Measurements from ENCODE around the gene PIP4P1.
A peak's percentile ranks its signal among the peaks of the same experiment; 100 is the strongest.
"Not testable (repeated sequence)": the region's sequence is repeated elsewhere in the genome, so short reads cannot be mapped to it uniquely, and the experiment has no call there.

Gene PIP4P1

DNA sequence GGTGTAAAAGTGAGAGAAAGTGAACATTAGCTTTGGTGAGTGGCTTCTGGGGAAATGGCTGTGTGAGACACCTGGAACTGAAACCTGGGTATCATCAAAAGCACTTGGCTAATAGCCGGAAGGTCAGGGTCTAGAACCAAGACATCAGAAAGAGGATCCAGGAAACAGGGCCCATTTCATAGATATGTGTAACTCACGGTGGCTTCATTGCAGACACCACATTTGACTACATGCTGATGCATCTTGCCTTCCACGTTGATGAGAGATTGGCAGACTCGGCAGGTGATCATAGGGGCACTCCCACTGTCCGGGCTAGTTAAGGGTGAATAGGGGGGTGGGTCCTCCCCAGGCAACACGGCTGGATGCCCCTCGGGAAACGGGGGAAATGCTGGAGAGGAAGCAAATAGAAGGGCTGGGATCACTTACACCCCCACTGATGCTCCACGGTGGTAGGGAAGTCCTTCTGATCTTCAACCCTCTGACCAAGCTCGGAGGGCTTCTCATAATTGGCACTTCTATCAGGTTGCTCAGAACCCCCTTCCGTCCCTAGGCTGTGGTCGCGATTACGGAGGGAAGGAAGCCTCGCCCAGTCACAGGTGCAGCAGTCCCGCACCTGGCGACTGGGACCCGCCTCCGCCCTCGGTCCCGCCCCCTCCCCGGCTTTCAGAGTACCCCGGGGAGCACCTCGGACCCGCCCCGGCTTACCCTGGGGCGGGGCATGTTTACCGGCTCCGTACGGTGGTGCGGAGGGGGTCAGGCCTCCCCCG lies 593 bp downstream of the PIP4P1 start:
- peaks cover 31% of the 10 kb centered on the region for H3K4me1 Mint-ChIP-seq (ENCODE audit: low read depth)
- no peaks in the 10 kb centered on the region for H3K27me3 Mint-ChIP-seq
- H3K9me3 Mint-ChIP-seq, result no peaks in the 10 kb centered on the region
- H3K27ac Mint-ChIP-seq, result peak overlapping the region; percentile 94
- peak overlapping the region; percentile 93 for H3K4me3 Mint-ChIP-seq
- H3K36me3 Mint-ChIP-seq (ENCODE audit: low read depth), result peaks cover 2% of the 10 kb centered on the region
- DNase-seq, result peak; percentile 45

DNA sequence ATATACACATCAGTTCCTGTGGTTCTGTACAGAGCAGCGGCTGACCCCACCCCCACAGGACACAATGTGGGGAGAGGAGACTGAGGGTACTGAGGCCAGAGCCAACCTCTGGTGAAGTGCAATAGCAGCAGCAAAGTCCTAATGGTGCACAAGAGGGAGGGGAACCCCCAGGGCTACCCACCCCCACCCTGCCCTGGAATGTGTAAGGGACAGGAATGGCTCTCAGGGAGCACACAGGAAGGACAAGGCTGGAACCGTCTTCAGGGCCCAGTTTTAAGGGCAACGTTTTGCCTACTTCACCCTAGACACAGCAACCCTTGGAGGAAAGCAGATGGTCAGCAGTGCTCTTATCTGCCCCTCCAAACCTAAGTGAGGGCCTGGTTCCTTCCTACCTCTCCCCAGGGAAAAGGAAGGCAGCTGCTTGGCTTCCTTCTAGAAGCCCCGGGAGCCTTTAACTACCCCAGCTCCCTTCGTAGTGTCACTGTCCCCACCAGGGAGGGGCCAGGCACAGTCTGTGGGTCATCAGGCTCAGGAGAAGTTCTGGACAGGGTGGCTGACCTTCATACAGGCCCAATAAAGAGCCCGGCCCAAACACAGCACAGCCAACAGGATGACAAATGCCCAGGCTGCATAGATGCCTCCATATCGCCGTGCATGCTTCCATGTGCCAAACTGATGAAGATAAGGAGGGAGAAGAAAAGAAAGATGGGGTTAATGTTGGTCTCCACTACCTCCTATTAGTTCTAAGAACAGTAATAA lies 3.0 kb downstream of the PIP4P1 start:
- Mint-ChIP-seq H3K27ac (peak overlapping the region; percentile 94), H3K4me3 (no peak overlapping the region), H3K36me3 (ENCODE audit: low read depth) (peaks cover 2% of the 10 kb centered on the region), H3K9me3 (no peaks in the 10 kb centered on the region), H3K4me1 (ENCODE audit: low read depth) (peaks cover 33% of the 10 kb centered on the region), H3K27me3 (no peaks in the 10 kb centered on the region)
- DNase-seq, result no peak

DNA sequence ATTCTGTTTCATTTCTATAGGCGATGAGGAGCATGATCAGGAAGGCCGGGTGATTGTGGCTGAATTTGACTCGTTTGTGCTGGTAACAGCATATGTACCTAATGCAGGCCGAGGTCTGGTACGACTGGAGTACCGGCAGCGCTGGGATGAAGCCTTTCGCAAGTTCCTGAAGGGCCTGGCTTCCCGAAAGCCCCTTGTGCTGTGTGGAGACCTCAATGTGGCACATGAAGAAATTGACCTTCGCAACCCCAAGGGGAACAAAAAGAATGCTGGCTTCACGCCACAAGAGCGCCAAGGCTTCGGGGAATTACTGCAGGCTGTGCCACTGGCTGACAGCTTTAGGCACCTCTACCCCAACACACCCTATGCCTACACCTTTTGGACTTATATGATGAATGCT lies 4.3 kb downstream of the PIP4P1 start:
- peaks cover 37% of the 10 kb centered on the region for H3K4me1 Mint-ChIP-seq (ENCODE audit: low read depth)
- no peaks in the 10 kb centered on the region for H3K27me3 Mint-ChIP-seq

DNA sequence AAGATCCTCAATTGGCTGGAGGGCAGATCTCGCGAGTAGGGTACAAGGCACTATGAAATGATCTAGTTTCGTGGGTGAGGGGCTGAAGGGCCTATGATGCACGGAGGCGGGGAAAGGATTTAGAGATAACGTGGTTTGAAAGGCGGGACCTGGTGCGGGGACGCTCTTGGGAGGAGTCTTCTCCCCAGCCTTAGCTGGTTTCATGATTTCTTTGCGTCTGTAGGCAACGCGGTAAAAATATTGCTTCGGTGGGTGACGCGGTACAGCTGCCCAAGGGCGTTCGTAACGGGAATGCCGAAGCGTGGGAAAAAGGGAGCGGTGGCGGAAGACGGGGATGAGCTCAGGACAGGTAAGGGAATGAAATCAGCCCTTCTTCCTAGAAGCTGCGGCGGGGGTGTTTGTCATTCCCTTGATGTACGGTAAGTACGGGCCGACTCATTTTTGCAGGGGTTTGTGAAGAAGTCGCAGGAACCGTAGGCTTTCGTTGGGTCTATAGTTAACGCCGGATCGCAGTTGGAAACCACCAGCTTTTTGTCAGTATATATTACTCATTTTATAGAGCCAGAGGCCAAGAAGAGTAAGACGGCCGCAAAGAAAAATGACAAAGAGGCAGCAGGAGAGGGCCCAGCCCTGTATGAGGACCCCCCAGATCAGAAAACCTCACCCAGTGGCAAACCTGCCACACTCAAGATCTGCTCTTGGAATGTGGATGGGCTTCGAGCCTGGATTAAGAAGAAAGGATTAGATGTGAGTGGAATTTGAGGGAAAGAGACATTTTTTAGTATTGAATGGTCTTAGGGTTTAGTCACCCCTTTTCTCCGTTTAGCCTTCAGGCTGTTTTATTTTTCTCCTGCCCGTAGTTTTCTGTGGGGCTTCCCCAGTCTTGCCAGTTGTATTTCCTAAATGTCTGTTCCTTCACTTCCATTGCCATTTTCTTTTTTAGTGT lies 5.6 kb downstream of the PIP4P1 start:
- Mint-ChIP-seq H3K9me3 (no peaks in the 10 kb centered on the region), H3K27ac (no peak overlapping the region), H3K27me3 (no peaks in the 10 kb centered on the region), H3K36me3 (ENCODE audit: low read depth) (peaks cover 21% of the 10 kb centered on the region), H3K4me3 (no peak overlapping the region), H3K4me1 (ENCODE audit: low read depth) (peaks cover 37% of the 10 kb centered on the region)
- no peak for DNase-seq

More for the DNA sequence above, 4.3 kb downstream of the PIP4P1 start:
- H3K4me3 Mint-ChIP-seq, result no peak overlapping the region
- H3K9me3 Mint-ChIP-seq, result no peaks in the 10 kb centered on the region
- H3K36me3 Mint-ChIP-seq (ENCODE audit: low read depth), result peaks cover 13% of the 10 kb centered on the region
- no peak overlapping the region for H3K27ac Mint-ChIP-seq
- no peak for DNase-seq

DNA sequence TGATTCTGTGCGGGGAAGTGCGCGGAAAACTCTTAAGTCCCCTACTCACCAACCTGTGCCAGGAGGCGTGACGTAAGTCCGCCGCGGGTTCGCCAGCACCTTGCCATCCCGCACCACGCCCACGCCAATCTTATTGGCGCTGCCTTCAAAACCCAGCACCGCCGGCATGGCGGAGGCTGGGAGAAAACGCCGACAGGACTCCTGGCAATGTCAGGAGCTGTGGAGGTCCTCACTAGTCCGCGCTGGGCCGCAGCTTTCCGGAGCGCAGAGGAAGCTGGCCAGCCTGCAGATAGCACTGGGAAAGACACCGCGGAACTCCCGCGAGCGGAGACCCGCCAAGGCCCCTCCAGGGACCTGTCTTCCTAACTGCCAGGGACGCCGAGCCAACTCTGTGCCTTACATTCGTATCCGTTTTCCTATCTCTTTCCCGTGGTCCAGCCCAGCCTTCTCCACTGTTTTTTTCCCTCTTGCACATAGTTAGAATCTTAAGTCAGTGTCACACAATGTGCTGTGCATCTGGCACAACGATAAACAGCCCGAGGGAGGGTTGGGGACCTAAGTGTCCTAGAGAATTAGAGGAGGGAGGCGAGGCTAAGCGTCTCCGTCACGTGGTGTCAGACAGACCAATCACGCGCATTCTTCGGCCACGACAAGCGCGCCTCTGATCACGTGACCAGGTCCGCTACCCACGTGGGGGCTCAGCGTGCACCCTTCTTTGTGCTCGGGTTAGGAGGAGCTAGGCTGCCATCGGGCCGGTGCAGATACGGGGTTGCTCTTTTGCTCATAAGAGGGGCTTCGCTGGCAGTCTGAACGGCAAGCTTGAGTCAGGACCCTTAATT lies 6.5 kb downstream of the PIP4P1 start, which contains the start of the genes APEX1 and OSGEP:
Gene APEX1, plus strand, starts transcription at position 711 of the 839 bp plus-strand sequence. CDS start 420 bp downstream, outside the sequence.
Gene OSGEP, minus strand, starts transcription at position 297 of the 839 bp plus-strand sequence. Its CDS starts 129 bp downstream, at position 168.
- Mint-ChIP-seq H3K4me3 (no peak within 1 kb of the TSS), H3K27ac (peak within 1 kb of the TSS; percentile 51)

DNA sequence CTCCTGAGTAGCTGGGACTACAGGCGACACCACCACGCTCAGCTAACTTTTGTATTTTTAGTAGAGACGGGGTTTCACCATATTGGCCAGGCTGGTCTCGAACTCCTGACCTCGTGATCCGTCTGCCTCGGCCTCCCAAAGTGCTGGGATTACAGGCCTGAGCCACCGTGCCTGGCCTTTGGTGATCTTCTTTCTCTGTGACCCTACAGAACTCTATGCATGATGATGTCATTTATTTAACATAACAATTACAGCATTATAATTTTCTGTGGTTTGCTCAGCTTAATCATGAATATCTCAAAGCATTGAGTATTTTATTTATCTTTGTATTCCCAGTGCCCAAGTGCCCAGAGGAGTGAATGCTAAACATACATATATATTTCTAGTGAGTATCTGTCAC lies 8.4 kb downstream of the PIP4P1 start:
- Mint-ChIP-seq H3K4me1 (ENCODE audit: low read depth) (peaks cover 15% of the 10 kb centered on the region), H3K27ac (peak overlapping the region; percentile 73), H3K36me3 (ENCODE audit: low read depth) (peaks cover 21% of the 10 kb centered on the region)
- not testable (repeated sequence) for DNase-seq, H3K27me3 Mint-ChIP-seq, H3K9me3 Mint-ChIP-seq, H3K4me3 Mint-ChIP-seq

More for the DNA sequence above, 6.5 kb downstream of the PIP4P1 start, which contains the start of the genes APEX1 and OSGEP:
- Mint-ChIP-seq H3K4me1 (ENCODE audit: low read depth) (peaks cover 28% of the 10 kb centered on the region), H3K36me3 (ENCODE audit: low read depth) (peaks cover 21% of the 10 kb centered on the region), H3K9me3 (no peaks in the 10 kb centered on the region), H3K27me3 (no peaks in the 10 kb centered on the region)
- DNase-seq, result peak; percentile 95

DNA sequence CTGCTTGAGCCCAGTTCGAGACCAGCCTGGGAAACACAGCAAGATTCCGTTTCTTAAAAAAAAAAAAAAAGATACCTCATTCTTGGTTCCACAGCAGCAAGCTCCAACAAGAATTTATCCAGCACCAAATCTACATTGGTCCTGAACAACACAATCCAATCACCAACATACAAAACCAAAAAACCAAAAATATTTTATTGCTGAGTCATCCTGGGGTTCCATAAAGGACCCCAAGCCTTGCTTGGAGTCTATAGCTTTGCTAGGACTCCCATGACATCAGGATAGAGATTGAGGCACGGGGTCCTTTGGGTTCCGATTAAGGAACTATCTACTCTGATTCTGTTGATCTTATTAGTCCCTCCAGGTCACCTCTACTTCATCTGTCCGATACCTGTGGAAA lies 14.3 kb downstream of the PIP4P1 start:
- H3K27me3 Mint-ChIP-seq, result no peaks in the 10 kb centered on the region
- no peak overlapping the region for H3K4me3 Mint-ChIP-seq
- H3K27ac Mint-ChIP-seq, result peak overlapping the region; percentile 44
- peaks cover 18% of the 10 kb centered on the region for H3K36me3 Mint-ChIP-seq (ENCODE audit: low read depth)
- no peak for DNase-seq
- peaks cover 5% of the 10 kb centered on the region for H3K4me1 Mint-ChIP-seq (ENCODE audit: low read depth)
- H3K9me3 Mint-ChIP-seq, result no peaks in the 10 kb centered on the region

DNA sequence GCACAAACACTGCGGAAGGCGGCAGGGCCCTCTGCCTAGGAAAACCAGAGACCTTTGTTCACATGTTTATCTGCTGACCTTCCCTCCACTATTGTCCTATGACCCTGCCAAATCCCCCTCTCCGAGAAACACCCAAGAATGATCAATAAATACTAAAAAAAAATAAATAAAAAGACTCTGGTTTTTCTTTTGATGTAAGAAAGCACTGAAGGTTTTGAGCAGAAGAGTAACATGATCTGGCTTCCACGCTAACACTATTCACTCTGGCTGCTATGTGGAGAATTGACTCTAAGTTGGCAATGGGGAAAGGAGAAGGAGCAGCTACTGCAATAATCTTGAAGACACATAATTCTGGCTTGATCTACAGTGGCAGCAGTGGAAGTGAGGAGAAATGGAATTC lies 17.6 kb downstream of the PIP4P1 start:
- H3K4me3 Mint-ChIP-seq; H3K27ac Mint-ChIP-seq; H3K36me3 Mint-ChIP-seq (ENCODE audit: low read depth); H3K9me3 Mint-ChIP-seq; DNase-seq; H3K27me3 Mint-ChIP-seq: not testable (repeated sequence)
- H3K4me1 Mint-ChIP-seq (ENCODE audit: low read depth), result peaks cover 20% of the 10 kb centered on the region

DNA sequence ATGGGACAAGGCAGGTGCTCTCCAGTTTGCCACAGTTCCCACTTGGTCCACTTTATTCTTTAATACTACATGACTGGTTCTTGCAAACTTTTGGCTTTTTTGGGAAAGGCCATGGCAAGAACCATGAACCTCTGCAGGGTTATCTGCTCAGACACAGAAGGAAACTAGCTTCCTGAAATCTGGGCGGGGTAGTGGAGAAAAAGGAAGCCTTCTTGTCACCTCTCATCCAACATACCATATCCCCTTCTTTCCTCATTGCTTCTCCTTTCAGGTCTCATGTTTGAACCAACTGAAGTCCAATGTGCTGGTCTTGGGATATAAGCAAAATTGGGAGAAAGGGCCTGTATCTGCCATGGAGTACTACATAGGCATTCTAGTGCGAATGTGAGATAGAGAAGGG lies 19.8 kb downstream of the PIP4P1 start:
- peaks cover 20% of the 10 kb centered on the region for H3K4me1 Mint-ChIP-seq (ENCODE audit: low read depth)
- H3K27ac Mint-ChIP-seq, result peak overlapping the region; percentile 77
- peaks cover 9% of the 10 kb centered on the region for H3K36me3 Mint-ChIP-seq (ENCODE audit: low read depth)
- H3K9me3 Mint-ChIP-seq, result no peaks in the 10 kb centered on the region
- no peak overlapping the region for H3K4me3 Mint-ChIP-seq
- H3K27me3 Mint-ChIP-seq, result no peaks in the 10 kb centered on the region
- no peak for DNase-seq

DNA sequence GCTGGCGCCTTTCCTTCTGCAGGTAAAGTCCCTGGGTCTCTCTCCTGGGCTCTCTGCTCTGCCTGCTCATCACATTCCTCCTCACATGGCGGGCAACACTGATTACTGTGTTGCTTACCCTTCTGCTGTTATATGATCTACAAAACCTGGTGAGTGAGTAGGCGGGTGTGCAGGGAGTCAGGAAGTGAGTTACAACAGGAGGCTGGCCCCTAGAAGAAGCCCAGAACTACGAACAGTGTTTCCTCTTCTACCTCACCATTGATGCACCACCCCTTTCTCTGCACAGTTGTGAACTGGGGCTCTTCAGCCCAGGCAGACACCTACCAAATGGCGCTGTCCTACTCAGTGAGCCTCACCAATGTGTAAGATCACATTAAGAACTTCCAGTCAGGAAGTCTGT lies 20.4 kb downstream of the PIP4P1 start:
- H3K27me3 Mint-ChIP-seq, result no peaks in the 10 kb centered on the region
- H3K27ac Mint-ChIP-seq, result peak overlapping the region; percentile 77
- peaks cover 20% of the 10 kb centered on the region for H3K4me1 Mint-ChIP-seq (ENCODE audit: low read depth)
- peaks cover 9% of the 10 kb centered on the region for H3K36me3 Mint-ChIP-seq (ENCODE audit: low read depth)
- peak; percentile 43 for DNase-seq
- no peak overlapping the region for H3K4me3 Mint-ChIP-seq
- no peaks in the 10 kb centered on the region for H3K9me3 Mint-ChIP-seq

DNA sequence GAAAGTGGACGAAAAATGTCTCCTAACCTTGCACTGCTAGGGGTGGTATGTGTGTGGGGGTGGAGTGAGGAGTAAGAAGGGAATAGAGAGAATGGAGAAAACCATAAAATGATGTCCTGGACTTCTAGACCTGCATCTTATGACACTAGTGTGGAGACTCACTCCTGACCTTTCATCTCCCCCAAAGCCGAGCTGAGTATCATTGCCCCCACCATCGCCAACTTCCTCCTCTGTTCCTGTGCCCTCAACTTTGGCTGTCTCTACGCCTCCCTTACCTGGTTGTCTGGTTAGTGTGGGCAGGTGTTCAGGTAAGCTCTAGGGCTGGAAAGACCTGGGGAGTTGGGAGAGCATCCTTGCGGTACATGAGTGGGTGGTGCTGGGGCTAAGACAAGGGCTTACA lies 20.8 kb downstream of the PIP4P1 start:
- no peak for DNase-seq
- Mint-ChIP-seq H3K36me3 (ENCODE audit: low read depth) (peaks cover 9% of the 10 kb centered on the region), H3K27me3 (no peaks in the 10 kb centered on the region), H3K4me1 (ENCODE audit: low read depth) (peaks cover 20% of the 10 kb centered on the region), H3K4me3 (no peak overlapping the region), H3K9me3 (no peaks in the 10 kb centered on the region), H3K27ac (peak overlapping the region; percentile 77)

DNA sequence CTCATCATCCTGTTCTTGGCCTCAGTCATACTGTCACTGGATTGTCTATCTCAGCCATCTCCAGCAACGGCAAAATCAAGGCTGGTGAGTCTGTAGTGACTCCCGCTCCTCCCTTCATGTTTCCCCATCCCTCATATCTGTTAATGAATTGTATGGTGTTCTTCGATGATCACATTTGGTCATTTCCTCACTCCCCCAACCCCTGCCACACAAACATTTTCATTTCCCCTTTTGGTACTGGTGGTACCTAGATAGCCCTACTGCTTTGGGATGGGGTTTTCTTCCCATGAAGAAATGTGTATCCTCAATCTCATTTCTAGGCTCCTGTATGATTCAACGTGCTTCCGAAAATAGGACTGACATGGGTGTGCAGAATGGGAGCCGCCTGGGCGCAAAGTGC lies 22.6 kb downstream of the PIP4P1 start:
- Mint-ChIP-seq H3K27ac (no peak overlapping the region), H3K4me3 (no peak overlapping the region), H3K9me3 (no peaks in the 10 kb centered on the region), H3K4me1 (ENCODE audit: low read depth) (peaks cover 20% of the 10 kb centered on the region), H3K27me3 (no peaks in the 10 kb centered on the region), H3K36me3 (ENCODE audit: low read depth) (peaks cover 9% of the 10 kb centered on the region)
- DNase-seq, result no peak

DNA sequence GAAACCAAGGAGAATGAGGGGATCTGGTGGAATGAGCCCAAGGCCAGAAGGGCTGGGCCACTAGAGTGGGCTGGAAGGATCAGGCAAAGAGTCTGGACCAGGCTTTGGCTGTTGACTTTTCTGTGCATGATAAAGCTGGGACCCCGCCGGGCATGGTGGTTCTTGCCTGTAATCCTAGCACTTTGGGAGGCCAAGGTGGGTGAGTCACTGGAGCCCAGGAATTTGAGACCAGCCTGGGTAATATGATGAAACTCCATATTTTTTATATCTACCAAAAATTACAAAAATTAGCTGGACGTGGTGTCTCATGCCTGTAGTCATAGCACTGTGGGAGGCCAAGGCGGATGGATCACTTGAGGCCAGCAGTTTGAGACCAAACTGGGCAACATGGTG lies 24.9 kb downstream of the PIP4P1 start:
- no peaks in the 10 kb centered on the region for H3K9me3 Mint-ChIP-seq
- H3K27ac Mint-ChIP-seq, result no peak overlapping the region
- no peak for DNase-seq

More for the DNA sequence above, 24.9 kb downstream of the PIP4P1 start:
- Mint-ChIP-seq H3K27me3 (no peaks in the 10 kb centered on the region), H3K4me3 (no peak overlapping the region), H3K4me1 (ENCODE audit: low read depth) (peaks cover 12% of the 10 kb centered on the region), H3K36me3 (ENCODE audit: low read depth) (no peaks in the 10 kb centered on the region)

Data from activated T-cell treated with anti-CD3 and anti-CD28 coated beads, Interleukin-2, amount 50 U/mL, for 24 hours (primary cell).